Measurements from ENCODE around the gene FGF18.

DNA sequence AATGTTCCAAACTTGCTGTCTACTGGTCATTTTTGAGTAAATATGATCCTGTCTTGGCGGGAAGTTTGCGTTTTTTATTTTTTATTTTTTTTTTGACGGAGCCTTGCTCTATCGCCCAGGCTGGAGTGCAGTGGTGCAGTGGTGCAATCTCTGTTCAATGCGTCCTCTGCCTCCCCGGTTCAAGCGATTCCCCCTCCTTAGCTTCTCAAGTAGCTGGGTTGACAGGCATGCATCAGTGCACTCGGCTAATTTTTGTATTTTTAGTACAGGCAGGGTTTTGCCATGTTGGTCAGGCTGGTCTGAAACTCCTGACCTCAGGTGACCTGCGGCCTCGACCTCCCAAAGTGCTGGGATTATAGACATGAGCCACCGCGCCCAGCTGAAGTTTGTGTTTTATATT is 45.4 kb downstream of the FGF18 start:
- TF ChIP-seq, protein P1, sequence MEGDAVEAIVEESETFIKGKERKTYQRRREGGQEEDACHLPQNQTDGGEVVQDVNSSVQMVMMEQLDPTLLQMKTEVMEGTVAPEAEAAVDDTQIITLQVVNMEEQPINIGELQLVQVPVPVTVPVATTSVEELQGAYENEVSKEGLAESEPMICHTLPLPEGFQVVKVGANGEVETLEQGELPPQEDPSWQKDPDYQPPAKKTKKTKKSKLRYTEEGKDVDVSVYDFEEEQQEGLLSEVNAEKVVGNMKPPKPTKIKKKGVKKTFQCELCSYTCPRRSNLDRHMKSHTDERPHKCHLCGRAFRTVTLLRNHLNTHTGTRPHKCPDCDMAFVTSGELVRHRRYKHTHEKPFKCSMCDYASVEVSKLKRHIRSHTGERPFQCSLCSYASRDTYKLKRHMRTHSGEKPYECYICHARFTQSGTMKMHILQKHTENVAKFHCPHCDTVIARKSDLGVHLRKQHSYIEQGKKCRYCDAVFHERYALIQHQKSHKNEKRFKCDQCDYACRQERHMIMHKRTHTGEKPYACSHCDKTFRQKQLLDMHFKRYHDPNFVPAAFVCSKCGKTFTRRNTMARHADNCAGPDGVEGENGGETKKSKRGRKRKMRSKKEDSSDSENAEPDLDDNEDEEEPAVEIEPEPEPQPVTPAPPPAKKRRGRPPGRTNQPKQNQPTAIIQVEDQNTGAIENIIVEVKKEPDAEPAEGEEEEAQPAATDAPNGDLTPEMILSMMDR (IDR thresholded peaks at IDR 0.05; ENCODE audit: low read depth, low read length, poor library complexity, severe bottlenecking): no peak
- no peak for TF ChIP-seq EZH2phosphoT487 (IDR thresholded peaks at IDR 0.05; ENCODE audit: borderline replicate concordance, low read length)
